HG03175 (cell line): ENCODE results near the gene CDC42BPB.
"Not testable (repeated sequence)": the region's sequence is repeated elsewhere in the genome, so short reads cannot be mapped to it uniquely, and the experiment has no call there.

ENCODE experiments used
- ATAC-seq: cut with Tn5 transposase; IDR thresholded peaks from one replicate; pipeline ENCODE4 v1.9.1; 2021; ENCODE audit warnings: mild to moderate bottlenecking, moderate library complexity; ENCODE audit not compliant: unreplicated experiment

Gene CDC42BPB

DNA sequence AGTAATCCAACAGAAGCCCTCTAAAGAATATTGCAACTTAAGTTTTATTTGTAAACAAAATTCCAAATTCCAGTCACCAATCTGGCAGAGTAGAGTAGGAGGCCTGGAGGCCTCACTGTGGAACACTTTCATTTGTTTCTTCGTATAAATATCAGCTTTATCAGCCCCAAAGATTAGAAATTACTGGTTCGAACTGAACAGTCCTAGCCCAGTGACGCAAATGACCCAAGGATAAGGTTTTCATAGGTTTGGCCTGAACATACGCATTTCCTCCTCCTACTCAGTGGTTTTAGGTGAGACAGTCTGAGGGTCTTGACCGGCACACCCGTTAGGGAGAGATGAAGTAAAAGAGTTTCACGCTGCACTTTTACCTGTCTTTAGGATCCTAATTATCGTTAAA, 1.7 kb downstream of the CDC42BPB start:
- no peak for ATAC-seq

DNA sequence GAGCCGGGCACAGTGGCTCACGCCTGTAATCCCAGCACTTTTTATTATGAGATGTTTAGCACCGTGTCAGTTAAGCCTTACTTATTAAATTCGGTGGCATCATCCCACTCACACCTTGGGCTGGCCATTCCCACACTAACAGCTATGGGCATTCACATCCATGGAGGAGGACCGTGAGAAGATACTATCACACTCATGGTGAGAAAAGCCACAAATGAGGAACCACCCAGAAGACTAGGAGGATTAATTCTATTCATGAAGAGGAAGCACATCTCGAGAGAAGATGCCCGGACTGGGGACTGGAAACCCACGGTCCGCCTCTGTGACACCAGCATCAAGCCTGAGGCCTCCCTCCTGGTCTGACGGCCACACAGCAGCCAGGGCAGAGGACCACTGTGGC, 4.9 kb downstream of the CDC42BPB start:
- ATAC-seq: no peak

DNA sequence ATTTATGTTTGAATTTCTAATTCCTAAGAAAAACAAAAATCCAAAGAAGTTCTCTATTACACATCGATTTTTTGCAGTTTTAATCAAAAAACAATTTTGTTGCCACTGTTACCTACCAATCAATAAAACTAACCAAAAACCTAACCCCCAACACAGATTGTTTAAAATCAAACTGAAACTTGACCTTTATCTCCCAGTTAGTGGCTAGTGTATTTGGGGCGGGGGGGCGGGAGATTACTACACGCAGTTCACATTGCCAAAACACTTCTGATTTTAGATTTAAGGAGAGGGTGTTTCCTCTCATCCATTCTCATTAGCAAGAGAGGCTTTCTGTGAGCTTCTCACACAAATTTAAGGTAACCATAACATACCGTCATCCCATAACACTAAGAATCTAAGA, 6.4 kb downstream of the CDC42BPB start:
- ATAC-seq: no peak

DNA sequence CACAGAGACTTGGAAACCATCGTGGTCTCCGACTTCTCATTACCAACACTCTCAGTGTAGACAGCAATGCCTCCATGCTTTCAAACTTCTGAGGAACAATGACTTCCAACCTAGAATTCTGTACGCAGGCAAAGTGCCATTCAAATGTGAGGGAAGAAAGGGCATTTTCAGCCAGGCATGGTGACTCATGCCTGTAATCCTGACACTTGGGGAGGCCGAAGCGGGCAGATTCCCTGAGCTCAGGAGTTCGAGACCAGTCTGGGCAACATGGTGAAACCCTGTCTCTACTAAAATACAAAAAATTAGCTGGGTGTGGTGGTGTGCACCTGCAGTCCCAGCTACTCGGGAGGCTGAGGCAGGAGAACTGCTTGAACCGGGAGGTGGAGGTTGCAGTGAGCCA, 9.9 kb downstream of the CDC42BPB start:
- ATAC-seq: not testable (repeated sequence)

DNA sequence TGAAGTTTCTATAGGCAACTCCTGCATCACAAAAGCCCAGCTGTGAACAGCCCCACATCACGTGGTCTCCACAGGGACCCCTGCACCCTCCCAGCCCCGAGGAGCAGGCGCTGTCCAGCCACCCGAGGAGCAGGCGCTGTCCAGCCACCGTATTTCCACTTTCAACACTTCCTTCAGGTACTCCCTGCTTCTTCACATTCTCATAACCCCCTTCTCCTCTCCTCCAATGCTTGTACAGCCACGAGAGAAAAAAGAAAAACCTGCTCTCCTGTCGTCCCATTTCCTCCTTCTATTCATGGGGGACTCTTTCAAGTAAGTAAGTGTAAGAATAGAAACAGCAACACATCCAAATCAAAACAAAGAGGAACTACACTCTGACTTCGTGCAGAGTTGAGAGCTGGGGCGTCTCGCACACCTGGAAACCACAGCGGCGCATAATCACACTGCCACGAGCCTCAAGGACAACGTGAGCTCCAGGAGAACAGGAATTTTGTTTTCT, 11.9 kb downstream of the CDC42BPB start:
- no peak for ATAC-seq

DNA sequence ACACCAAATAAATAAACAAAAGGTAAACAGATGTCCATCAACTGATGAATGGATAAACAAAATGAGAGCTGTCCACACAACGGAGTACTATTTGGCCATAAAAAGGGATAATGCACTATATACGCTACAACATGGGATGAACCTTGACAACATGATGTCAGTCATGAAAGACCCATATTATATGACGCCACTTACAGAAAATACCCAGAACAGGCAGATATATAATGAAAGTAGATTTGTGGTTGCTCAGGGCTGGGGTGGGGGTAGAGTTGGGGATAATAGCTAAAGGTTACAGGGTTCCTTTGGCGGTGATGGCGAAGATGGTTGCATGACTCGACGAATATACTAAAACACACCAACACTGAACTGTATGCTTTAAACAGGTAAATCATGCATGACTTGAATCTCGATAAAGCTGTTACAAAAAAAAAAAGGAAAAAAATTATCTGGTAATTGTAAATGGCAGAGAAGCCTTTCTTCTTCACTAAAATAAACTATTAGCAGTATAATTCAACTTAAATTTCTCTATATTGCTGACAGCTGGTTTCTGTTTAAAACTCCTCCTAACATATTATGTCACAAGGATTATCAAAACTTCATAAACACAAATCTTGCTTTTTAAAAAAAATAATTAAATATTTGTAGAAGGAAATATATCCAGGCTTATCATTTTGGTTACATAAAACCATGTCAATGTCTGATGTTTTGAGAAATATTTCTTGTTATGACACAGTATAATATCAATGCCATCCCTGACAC, 13.9 kb downstream of the CDC42BPB start:
- no peak for ATAC-seq

DNA sequence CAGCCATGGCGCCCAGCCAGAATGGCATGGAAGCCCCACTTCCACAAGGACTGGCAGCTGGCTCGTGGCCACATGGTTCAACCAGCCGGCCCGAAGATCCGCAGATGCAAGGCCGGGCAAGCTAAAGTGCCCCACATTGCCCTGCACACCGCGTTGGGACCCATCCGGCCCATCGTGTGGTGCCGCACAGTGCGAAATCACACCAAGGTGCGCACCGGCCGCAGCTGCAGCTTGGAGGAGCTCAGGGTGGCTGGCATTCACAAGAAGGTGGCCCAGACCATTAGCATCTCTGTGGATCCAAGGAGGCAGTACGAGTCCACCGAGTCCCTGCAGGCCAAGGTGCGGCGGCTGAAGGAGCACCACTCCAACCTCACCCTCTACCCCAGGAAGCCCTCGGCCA, 15.9 kb downstream of the CDC42BPB start:
- no peak for ATAC-seq

DNA sequence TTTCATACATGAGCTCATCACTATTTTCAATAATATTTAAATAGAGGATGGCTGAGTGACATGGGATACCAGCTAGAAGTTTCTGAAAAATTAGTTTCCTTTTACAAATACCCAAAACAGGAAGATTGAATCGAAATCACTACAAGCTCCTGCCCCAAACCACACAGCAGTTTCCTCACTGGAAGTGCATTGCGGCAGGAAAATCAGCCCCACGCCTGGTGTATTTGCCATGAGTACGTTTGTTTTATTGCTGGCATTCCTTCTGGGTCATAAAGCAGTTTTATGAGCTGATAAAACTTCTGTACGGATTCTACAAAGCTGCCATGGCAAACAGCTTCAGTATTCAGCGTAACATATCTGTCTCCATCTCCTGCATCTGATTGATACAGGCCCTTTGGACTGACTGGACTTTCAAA, 23.7 kb downstream of the CDC42BPB start:
- no peak for ATAC-seq

DNA sequence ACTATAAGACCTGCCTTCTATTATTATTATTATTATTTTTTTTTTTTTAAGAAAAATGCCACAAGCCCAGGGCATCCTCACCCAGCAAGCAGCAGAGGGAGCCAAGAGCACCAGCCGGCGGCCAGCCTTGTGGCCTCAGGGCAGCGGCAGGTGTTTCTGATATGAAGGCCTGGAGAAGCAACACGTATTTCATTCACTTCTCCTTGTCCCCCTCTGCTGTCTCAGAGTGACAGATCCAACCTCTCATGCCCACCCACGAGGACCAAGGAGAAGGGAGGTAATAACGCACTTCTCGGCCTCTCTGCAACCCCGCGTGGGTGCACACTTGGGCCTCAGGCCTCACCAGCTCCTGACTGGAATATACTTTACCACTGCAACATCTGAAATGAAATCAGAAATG, 25.4 kb downstream of the CDC42BPB start:
- ATAC-seq: no peak

DNA sequence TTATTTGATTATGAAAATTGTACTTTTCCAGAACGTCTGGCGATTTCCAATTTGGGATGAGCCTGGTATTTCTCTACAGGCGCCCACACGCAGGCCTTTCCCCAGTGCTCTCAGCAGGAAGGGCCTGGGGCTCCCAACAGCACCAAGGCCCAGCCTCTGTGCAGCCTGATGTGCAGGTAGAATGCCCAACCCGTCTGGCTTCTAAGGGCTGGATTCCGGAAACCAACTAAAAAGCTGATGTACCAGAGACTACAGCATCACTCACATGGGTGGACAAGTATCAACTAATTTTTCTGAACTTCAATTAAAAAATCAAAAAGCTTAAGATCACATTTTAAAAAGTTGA, 25.8 kb downstream of the CDC42BPB start:
- ATAC-seq: no peak

DNA sequence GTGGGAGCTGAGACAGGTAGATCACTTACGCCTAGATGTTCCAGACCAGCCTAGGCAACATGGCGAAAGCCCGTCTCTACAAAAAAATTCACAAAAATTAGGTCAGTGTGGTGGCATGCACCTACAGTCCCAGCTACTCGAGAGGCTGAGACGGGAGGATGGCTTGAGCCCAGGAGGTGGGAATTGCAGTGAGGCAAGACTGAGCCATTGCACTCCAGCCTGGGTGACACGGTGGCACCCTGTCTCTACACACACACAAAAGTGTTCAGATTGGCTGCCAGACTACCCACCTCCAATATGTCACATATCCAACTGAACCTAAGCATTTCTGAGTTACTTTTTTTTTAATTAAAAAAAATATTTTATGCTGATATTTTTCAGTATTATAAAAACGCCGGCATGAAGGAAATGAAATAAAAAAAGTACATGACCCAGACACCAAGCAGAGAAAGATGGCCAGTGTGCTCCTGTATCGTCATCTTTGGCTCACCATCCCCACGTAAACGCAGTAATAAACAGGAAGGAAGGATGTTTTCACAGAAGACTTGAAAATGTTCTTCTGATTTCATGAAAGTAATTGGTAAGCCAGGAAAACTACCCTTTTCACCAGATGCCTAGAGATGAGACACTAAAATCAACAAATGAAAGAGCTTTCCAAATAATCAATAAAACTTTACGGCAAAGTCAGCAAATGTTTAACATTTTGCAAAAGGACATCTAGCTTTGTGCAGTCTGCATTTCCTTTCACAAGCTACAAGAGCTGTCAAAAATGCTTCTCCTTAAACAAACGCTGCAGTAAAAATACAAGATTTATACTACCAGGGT, 26.4 kb downstream of the CDC42BPB start:
- ATAC-seq: no peak

DNA sequence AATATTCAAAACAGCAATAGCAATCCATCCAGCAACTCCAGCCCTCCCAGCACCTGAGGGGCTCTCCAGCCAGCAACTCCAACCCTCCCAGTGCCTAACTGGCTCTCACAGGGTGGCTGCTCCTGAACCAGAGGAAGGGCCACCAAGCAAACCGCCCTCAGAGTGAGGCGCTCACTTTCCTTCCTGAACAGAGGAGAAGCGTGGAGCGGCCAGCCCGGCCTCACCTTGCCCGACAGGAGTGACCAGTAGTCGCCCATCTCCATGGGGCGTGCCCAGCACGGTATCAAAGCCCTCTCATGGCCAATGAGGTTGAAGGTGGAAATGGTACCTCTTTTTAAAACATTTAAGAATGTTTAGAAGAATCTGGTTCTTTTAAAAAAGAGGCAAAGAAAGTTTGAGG, 27.4 kb downstream of the CDC42BPB start:
- no peak for ATAC-seq

DNA sequence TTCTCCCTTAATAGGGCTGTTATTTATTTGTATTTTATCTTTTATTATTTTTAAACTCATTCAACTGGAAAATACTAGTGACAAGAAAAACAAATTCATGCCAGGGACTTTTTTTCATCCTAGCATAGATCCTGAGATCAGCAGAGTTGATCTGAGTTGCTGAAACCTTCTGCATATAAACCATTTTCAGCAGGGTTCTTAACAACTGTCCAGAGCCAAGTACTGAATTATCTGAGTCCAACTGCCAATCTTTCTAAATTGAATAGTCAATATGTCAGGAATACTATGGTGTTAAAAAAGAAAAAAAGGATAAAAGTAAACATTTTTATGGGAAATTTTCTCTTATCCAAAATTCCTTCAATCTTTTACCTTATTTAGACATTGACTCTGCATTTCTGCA, 28.6 kb downstream of the CDC42BPB start:
- ATAC-seq: no peak

DNA sequence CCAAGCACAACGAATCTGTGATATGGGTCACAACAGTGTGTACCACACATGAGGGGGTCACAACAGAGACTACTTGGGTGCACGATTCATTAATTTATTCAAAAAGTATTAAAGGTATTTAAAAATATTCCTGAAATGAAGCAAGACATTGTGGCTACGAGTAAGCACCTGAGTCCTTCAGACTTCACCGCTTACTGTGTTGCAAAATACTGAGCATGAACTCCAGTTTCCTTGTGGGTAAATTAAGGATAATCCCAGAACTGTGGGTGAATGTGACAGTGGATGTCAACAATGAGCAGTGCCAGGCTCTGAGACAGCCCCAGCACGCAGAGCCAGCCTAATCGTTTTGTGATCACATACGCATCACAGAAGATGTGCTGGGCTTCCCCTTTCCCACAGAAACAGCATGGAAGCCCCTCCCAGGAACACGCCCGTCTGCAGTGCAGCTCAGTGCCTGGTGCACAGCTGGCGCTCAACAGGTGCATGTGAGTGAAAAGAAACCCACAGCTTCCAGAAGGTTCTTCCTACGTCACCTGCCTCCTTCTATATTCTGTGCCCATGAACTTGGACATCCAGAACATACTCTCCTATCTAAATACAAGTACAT, 29.1 kb downstream of the CDC42BPB start:
- ATAC-seq: no peak

DNA sequence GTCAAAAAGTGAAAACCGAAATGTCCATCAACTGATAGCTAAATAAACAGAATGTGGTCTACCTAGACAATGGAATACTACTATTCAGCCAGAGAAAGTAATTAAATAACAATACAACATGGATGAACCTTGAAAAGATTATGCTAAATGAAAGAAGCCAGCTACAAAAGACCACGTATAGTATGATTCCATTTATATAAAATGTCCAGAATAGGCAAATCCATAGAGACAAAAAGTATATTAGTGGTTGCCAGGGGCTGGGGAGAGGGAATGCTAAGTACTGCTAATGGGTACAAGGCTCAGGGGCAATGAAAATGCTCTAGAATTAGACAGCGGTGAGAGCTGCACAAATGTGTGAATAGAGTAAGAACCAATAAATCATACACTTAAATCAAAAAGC, 29.9 kb downstream of the CDC42BPB start:
- no peak for ATAC-seq

DNA sequence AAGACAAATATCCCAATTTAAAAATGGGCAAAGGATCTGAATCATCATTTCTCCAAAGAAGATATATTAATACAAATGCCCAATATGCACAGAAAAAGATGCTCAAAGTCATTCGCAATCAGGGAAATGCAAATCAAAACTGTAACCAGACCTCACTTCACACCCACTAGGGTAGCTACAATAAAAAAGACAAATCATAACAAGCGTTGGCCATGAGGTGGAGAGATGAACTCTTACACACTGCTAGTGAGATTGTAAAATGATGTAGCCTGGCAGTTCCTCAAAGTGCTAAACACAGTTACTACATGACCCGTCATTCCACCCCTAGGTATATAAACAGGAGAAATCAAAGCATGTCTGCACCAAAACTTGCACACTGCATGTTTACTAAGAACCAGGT, 30.4 kb downstream of the CDC42BPB start:
- no peak for ATAC-seq

DNA sequence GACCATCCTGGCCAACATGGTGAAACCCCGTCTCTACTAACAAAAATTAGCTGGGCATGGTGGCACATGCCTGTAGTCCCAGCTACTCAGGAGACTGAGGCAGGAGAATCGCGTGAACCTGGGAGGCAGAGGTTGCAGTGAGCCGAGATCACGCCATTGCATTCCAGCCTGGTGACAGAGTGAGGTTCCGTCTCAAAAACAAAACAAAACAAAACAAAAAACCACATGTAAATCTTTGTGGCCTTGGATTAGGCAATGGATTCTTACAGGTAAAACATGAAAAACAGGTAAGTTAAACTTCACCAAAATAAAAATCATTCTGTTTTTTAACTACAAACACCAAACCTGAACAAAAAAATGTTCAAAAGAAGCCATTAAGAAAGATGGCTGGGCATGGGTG, 31.2 kb downstream of the CDC42BPB start:
- not testable (repeated sequence) for ATAC-seq

DNA sequence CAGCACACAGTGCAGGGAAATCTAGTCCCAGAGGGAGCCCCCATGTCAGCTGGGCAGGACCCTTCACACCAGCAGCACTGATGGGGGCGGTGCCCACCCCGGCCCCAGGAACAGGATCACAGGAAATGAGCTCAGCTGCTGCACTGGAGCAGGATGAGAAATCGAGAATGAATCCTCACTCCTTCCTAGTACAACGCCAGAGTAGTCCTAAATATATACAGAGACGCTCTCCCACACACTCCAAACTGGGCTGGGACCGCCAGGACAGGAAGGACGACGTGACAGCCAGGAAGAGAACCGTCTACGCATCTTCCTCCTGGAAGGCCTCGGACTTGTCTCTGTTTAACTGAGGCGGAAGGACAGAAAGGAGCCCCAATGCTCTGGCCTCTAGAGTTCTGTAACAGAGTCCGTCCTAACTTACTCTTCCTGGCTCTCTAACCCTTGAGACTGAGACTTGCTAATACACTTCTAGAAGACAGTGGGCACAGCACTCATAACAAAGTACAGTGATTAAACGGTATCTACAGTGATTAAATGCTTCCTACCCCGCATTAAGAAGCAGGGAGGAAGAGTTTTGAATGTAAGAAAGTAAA, 33.4 kb downstream of the CDC42BPB start:
- no peak for ATAC-seq

DNA sequence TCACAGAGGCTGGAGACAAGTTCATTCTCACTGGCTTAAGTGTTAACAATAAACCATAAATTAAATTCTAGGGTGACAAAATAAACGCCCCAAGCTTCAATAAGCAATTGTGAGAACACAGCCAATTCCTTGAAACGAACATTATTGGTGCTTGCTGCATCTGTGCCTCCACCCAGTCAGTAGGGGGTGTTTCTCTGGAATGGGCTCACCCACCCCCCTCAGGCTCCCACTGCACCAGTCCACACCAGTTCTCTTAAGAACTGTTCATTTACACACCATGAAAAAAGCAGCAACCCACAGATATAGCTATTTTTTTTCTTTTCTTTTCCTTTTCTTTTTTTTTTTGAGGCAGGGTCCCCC, 34.7 kb downstream of the CDC42BPB start:
- ATAC-seq: no peak

DNA sequence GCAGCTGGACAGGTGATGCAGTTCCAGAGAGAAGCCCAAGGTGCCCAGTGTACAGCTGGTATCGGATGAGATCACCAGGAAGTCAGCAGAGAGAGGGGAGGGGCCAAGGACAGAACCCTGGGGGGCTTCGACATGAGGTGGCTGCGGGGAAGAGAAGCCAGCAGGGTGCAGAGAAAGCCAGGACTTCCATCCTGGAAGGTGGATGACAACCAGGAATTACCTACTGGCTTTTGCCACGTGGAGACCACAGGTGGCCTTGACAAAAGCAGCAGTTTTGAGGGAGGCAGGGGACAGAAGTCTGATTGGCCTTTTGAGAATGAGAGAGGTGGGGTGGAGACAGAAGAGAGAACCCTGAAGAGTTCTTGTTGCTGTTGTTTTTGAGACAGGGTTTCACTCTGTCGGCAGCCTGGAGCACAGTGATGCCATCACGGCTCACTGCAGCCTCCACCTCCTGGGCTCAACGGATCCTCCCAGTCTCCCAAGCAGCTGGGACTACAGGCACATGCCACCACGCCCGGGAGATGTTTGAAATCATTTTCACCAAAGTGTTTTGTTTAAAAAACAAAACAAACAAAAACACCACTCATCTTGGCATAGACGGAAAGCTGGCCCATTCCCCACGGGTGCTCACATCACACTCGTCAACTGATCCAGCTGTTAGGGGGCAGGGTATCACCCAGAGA, 35.2 kb downstream of the CDC42BPB start:
- no peak for ATAC-seq

DNA sequence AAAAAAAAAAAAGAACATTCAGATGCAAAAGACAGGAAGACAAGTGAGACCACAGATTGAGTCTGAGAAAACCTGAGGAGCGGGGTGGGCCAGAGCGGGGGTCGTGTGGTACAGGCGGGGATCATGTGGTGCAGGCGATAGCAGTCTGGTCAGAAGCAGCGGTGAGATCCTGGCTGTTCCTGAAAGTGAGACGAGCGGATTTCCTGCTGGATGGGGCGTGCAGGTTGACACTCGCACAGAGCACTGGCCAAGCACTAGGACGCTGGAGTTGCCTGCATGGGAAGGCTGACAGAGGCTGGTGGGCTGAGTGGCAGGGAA, 35.7 kb downstream of the CDC42BPB start:
- ATAC-seq: no peak
